HepG2 (cell line): ENCODE data around the gene PNPLA2. TPM values are rescaled to one million over a fixed set of nuclear protein-coding genes. Genes with fewer than 3 reads are reported as not detected.

Experiments used
- ATAC-seq: fragments of 200-7000 bp; cut with Tn5 transposase; 3 replicates; pipeline ENCODE4 v1.9.1; 2020; ENCODE audit warnings: mild to moderate bottlenecking, moderate library complexity
- BruUV-seq: library from RNA; stranded (reverse); fragments of 400-500 nt; replicated peaks from 2 replicates; lab custom pipeline; 2021; lab: Mats Ljungman, UMichigan
- CTCF ChIA-PET: fragments of 300-600 bp; formaldehyde crosslinking; extraction: SDS; loops from one replicate; lab custom pipeline; 2021; ENCODE audit warnings: low total read pairs, inconsistent platforms, low intra/inter-chr PET ratio; lab: Yijun Ruan, JAX
- POLR2A ChIA-PET: fragments of 350-600 bp; sonication (Branson Sonifier 250); formaldehyde crosslinking; loops from one replicate; lab custom pipeline; 2020; ENCODE audit warnings: antibody characterized with exemption, inconsistent platforms; lab: Yijun Ruan, JAX
- DNase-seq: peaks from one replicate; pipeline ENCODE4 v3.0.0-alpha.2; 2015; ENCODE audit warnings: low spot score
- FAIRE-seq: peaks from 3 replicates; lab custom pipeline; 2011; peaks lifted over from hg19 to GRCh38; lab: Jason Lieb, UNC
- H2AFZ ChIP-seq: one replicate; pipeline ENCODE4 v1.6.1; 2011; ENCODE audit warnings: low read length, inconsistent platforms
- H3K27ac ChIP-seq: fragments of 300-600 bp; 3 replicates; pipeline ENCODE4 v1.8.0; 2011; ENCODE audit warnings: mixed run types, mild to moderate bottlenecking, mixed read lengths, low read length, inconsistent platforms; ENCODE audit not compliant: insufficient read depth; ENCODE audit errors: extremely low read length
- H3K27me3 ChIP-seq, 2 experiments: fragments of 200-600 bp in 1 of 2; 2 replicates in 1 of 2; 3 replicates in 1 of 2; pipeline versions ENCODE4 v1.6.0 to v1.8.0; 2011; ENCODE audit warnings: low read length in 2 of 2, mild to moderate bottlenecking in 2 of 2, moderate library complexity in 2 of 2, inconsistent platforms in 1 of 2; ENCODE audit not compliant: insufficient read depth in 2 of 2, control insufficient read depth in 1 of 2
- H3K36me3 ChIP-seq, 2 experiments: fragments of 200-600 bp in 1 of 2; replicated peaks in 1 of 2; 2 replicates in 1 of 2; 3 replicates in 1 of 2; pipeline versions ENCODE4 v1.5.1 to v1.8.0; 2011; ENCODE audit warnings: low read length in 2 of 2, inconsistent platforms in 1 of 2; ENCODE audit not compliant: insufficient read depth in 2 of 2, control insufficient read depth in 1 of 2
- H3K4me1 ChIP-seq: 2 replicates; pipeline ENCODE4 v1.5.1; 2012; ENCODE audit warnings: low read length, inconsistent platforms; ENCODE audit not compliant: insufficient read depth
- H3K4me2 ChIP-seq: 2 replicates; pipeline ENCODE4 v1.6.0; 2011; ENCODE audit warnings: low read depth, low read length, inconsistent platforms
- H3K4me3 ChIP-seq, 3 experiments: fragments of 200-600 bp in 1 of 3; sonication (generic), shearing (Covaris generic) in 1 of 3; replicated peaks in 1 of 3; 2 replicates each; pipeline ENCODE4 v1.5.1; 2011 to 2016; ENCODE audit warnings: low read length in 3 of 3, inconsistent platforms in 2 of 3, low read depth in 2 of 3, mild to moderate bottlenecking in 2 of 3, control low read depth in 1 of 3, mixed read lengths in 1 of 3; ENCODE audit not compliant: insufficient read depth in 1 of 3
- H3K79me2 ChIP-seq: one replicate; pipeline ENCODE4 v1.6.1; 2011; ENCODE audit warnings: low read length, inconsistent platforms; ENCODE audit not compliant: insufficient read depth
- H3K9ac ChIP-seq: 2 replicates; pipeline ENCODE4 v1.6.0; 2011; ENCODE audit warnings: mild to moderate bottlenecking, low read depth, low read length, inconsistent platforms; ENCODE audit not compliant: insufficient read depth
- H3K9me3 ChIP-seq: 2 replicates; pipeline ENCODE4 v1.5.1; 2012; ENCODE audit warnings: mild to moderate bottlenecking, low read length
- H4K20me1 ChIP-seq: 2 replicates; pipeline ENCODE4 v1.6.0; 2011; ENCODE audit warnings: inconsistent platforms, mild to moderate bottlenecking, low read length, moderate library complexity; ENCODE audit not compliant: insufficient read depth
- ETV5 ChIP-seq: IDR thresholded peaks from 2 replicates; pipeline ENCODE4 v1.6.1; 2018; ENCODE audit warnings: missing biosample characterization, missing genetic modification reagents, inconsistent platforms, borderline replicate concordance
- HIVEP1 ChIP-seq: sonication (generic); formaldehyde crosslinking; IDR thresholded peaks from 2 replicates; pipeline ENCODE4 v1.4.0; 2020; ENCODE audit warnings: mild to moderate bottlenecking, missing genetic modification reagents
- KLF13 ChIP-seq: sonication (generic); formaldehyde crosslinking; IDR thresholded peaks from 2 replicates; pipeline ENCODE4 v1.4.0; 2020; ENCODE audit warnings: mild to moderate bottlenecking, missing genetic modification reagents
- NPAS2 ChIP-seq: sonication (generic); formaldehyde crosslinking; IDR thresholded peaks from 2 replicates; pipeline ENCODE4 v1.8.0; 2022; ENCODE audit warnings: mild to moderate bottlenecking, missing genetic modification reagents, borderline replicate concordance
- PHF21A ChIP-seq: sonication (generic); formaldehyde crosslinking; IDR thresholded peaks from 2 replicates; pipeline ENCODE4 v1.5.0; 2020; ENCODE audit warnings: mild to moderate bottlenecking, missing genetic modification reagents
- ZNF333 ChIP-seq: sonication (generic); formaldehyde crosslinking; IDR thresholded peaks from 2 replicates; pipeline ENCODE4 v1.4.0; 2020; ENCODE audit warnings: mild to moderate bottlenecking, missing genetic modification reagents, borderline replicate concordance
- WGBS: methylation state at CpG from one replicate; pipeline ENCODE4 v1.1.6; 2017; ENCODE audit warnings: low lambda C conversion rate; 5-methylcytosine and 5-hydroxymethylcytosine counted together
- in situ Hi-C: cut with HindIII; loops from 2 replicates; pipeline ENCODE4 v1.10.0; 2017; ENCODE audit warnings: low pct_unique_long_range_greater_than_20kb; ENCODE audit not compliant: extremely low pct_ligation_motif_present
- intact Hi-C: fragments of 100-400 bp; cut with micrococcal nuclease; formaldehyde crosslinking; loops from one replicate; pipeline ENCODE4 v1.10.0; 2022; ENCODE audit not compliant: unreplicated experiment
- polyA plus RNA-seq, 8 experiments: library from polyadenylated mRNA; depleted of rRNA in 3 of 8; stranded (reverse) in 7 of 8; unstranded in 1 of 8; fragments of >200 nt; fragmentation: Illumina TruSeq in 4 of 8; extraction: Trizol in 4 of 8; gene quantifications; 2 replicates each; pipeline versions ENCODE4 v1.2.1 to v1.2.3, GENCODE V29; 2011 to 2016; ENCODE audit warnings: low read depth in 4 of 8, missing spikeins in 1 of 8, mixed read lengths in 1 of 8; ENCODE audit not compliant: insufficient read depth in 1 of 8
- total RNA-seq, 5 experiments: library from RNA; depleted of rRNA; stranded (reverse); fragments of >200 nt; fragmentation: Illumina TruSeq; extraction: Trizol; gene quantifications; 2 replicates each; pipeline ENCODE4 v1.2.3, GENCODE V29; 2016; ENCODE audit warnings: low read depth in 1 of 5
- TF ChIP-seq, protein P1 (sequence below): sonication (generic); formaldehyde crosslinking; IDR thresholded peaks from 2 replicates; pipeline ENCODE4 v1.4.0; 2020; ENCODE audit warnings: missing genetic modification reagents
- TF ChIP-seq, protein P2 (sequence below): sonication (generic); formaldehyde crosslinking; IDR thresholded peaks from 2 replicates; pipeline ENCODE4 v1.4.0; 2020; ENCODE audit warnings: missing genetic modification reagents
- TF ChIP-seq, protein P3 (sequence below): sonication (generic); formaldehyde crosslinking; IDR thresholded peaks from 2 replicates; pipeline ENCODE4 v1.4.0; 2020; ENCODE audit warnings: mild to moderate bottlenecking, missing genetic modification reagents
- TF ChIP-seq, protein P4 (sequence below): sonication (generic); formaldehyde crosslinking; IDR thresholded peaks from 2 replicates; pipeline ENCODE4 v1.4.0; 2020; ENCODE audit warnings: missing genetic modification reagents
- TF ChIP-seq, protein P5 (sequence below): sonication (generic); formaldehyde crosslinking; IDR thresholded peaks from 2 replicates; pipeline ENCODE4 v1.4.0; 2020; ENCODE audit warnings: missing genetic modification reagents, mild to moderate bottlenecking, borderline replicate concordance

The PNPLA2 gene
- total and polyA plus RNA-seq, 2 of the 13 experiments (the other 11 are each of a cell fraction or from before 2014, with no cell fraction given) = 10.5 to 43.2 TPM

DNA sequence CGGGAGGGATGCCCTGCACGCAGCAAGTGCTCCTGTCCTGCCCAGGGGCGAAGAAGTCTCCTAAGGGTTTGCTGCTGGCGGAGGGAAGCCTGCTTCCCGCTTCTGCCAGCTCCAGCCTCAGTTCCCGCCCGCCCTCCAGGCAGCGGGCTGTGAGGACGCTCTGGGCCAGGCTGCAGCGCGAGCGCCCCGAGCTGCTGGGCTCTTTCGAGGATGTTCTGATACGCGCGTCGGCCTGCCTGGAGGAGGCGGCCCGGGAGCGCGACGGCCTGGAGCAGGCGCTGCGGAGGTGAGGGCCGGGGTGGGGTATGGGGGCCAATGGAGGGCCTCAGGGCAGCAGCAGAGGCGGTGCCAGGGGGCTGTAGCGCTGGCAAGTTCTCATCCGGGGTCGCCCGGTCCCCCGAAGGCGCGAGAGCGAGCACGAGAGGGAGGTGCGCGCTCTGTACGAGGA, 11.2 kb downstream of the PNPLA2 start:
- ChIA-PET POLR2A (interaction anchor here (2.4 to 16.1 kb wide), 3 partner anchors 11 to 21 kb away, joined by 18 to 264 read pairs (median 141); partner anchors contain the start of genes PNPLA2, POLR2L, RPLP2 and TSPAN4), CTCF (no interaction called here)
- Histone ChIP-seq H3K79me2 (peaks cover 11% of the 10 kb centered on the region), H3K27me3 (no peaks in the 10 kb centered on the region), H3K4me1 (peaks cover 83% of the 10 kb centered on the region), H3K9me3 (no peaks in the 10 kb centered on the region), H3K9ac (no peak overlapping the region), H4K20me1 (peaks cover 6% of the 10 kb centered on the region; the same call in 1 of the 2 replicates), H3K36me3 (peaks cover 0 to 4% of the 10 kb centered on the region in 2 experiments; a peak in 1 of 5 replicates), H2AFZ (no peak overlapping the region), H3K27ac (no peak overlapping the region), H3K4me2 (peak overlapping the region; percentile 78), H3K4me3 (peak overlapping the region in 2 of 3 experiments; percentile 23 to 75; a peak in 3 of 6 replicates)
- no TSS peak for BruUV-seq
- WGBS = 65% methylated on average over 18 of the region's 39 CpGs
- in situ Hi-C loops (no loop called here), intact Hi-C loops (no loop called here)
- FAIRE-seq (no peak), ATAC-seq (no peak), DNase-seq (no peak)
- TF ChIP-seq HIVEP1 (CRISPR knock-in tag) = 0 out of 2 replicates have a peak, but pooled peaks have one; percentile 6
- TF ChIP-seq, protein P1, sequence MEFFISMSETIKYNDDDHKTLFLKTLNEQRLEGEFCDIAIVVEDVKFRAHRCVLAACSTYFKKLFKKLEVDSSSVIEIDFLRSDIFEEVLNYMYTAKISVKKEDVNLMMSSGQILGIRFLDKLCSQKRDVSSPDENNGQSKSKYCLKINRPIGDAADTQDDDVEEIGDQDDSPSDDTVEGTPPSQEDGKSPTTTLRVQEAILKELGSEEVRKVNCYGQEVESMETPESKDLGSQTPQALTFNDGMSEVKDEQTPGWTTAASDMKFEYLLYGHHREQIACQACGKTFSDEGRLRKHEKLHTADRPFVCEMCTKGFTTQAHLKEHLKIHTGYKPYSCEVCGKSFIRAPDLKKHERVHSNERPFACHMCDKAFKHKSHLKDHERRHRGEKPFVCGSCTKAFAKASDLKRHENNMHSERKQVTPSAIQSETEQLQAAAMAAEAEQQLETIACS (CRISPR knock-in tag) = no peak
- TF ChIP-seq ETV5 (CRISPR knock-in tag) = no peak
- TF ChIP-seq ZNF333 (CRISPR knock-in tag) = peak; percentile 25; the same call in 1 of the 2 replicates
- TF ChIP-seq, protein P2, sequence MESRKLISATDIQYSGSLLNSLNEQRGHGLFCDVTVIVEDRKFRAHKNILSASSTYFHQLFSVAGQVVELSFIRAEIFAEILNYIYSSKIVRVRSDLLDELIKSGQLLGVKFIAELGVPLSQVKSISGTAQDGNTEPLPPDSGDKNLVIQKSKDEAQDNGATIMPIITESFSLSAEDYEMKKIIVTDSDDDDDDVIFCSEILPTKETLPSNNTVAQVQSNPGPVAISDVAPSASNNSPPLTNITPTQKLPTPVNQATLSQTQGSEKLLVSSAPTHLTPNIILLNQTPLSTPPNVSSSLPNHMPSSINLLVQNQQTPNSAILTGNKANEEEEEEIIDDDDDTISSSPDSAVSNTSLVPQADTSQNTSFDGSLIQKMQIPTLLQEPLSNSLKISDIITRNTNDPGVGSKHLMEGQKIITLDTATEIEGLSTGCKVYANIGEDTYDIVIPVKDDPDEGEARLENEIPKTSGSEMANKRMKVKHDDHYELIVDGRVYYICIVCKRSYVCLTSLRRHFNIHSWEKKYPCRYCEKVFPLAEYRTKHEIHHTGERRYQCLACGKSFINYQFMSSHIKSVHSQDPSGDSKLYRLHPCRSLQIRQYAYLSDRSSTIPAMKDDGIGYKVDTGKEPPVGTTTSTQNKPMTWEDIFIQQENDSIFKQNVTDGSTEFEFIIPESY (CRISPR knock-in tag) = peak; percentile 90
- TF ChIP-seq, protein P3, sequence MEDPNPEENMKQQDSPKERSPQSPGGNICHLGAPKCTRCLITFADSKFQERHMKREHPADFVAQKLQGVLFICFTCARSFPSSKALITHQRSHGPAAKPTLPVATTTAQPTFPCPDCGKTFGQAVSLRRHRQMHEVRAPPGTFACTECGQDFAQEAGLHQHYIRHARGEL (CRISPR knock-in tag) = peak; percentile 28; the same call in 1 of the 2 replicates
- TF ChIP-seq, protein P4, sequence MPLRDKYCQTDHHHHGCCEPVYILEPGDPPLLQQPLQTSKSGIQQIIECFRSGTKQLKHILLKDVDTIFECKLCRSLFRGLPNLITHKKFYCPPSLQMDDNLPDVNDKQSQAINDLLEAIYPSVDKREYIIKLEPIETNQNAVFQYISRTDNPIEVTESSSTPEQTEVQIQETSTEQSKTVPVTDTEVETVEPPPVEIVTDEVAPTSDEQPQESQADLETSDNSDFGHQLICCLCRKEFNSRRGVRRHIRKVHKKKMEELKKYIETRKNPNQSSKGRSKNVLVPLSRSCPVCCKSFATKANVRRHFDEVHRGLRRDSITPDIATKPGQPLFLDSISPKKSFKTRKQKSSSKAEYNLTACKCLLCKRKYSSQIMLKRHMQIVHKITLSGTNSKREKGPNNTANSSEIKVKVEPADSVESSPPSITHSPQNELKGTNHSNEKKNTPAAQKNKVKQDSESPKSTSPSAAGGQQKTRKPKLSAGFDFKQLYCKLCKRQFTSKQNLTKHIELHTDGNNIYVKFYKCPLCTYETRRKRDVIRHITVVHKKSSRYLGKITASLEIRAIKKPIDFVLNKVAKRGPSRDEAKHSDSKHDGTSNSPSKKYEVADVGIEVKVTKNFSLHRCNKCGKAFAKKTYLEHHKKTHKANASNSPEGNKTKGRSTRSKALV = no peak
- no peak for TF ChIP-seq KLF13 (CRISPR knock-in tag)
- TF ChIP-seq, protein P5, sequence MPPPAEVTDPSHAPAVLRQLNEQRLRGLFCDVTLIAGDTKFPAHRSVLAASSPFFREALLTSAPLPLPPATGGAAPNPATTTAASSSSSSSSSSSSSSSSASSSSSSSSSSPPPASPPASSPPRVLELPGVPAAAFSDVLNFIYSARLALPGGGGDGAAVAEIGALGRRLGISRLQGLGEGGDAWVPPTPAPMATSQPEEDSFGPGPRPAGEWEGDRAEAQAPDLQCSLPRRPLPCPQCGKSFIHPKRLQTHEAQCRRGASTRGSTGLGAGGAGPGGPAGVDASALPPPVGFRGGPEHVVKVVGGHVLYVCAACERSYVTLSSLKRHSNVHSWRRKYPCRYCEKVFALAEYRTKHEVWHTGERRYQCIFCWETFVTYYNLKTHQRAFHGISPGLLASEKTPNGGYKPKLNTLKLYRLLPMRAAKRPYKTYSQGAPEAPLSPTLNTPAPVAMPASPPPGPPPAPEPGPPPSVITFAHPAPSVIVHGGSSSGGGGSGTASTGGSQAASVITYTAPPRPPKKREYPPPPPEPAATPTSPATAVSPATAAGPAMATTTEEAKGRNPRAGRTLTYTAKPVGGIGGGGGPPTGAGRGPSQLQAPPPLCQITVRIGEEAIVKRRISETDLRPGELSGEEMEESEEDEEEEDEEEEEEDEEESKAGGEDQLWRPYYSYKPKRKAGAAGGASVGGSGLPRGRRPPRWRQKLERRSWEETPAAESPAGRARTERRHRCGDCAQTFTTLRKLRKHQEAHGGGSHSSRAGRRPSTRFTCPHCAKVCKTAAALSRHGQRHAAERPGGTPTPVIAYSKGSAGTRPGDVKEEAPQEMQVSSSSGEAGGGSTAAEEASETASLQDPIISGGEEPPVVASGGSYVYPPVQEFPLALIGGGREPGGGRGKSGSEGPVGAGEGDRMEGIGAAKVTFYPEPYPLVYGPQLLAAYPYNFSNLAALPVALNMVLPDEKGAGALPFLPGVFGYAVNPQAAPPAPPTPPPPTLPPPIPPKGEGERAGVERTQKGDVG = 0 out of 2 replicates have a peak, but pooled peaks have one; percentile 24
- 0 out of 2 replicates have a peak, but pooled peaks have one; percentile 4 for TF ChIP-seq PHF21A (CRISPR knock-in tag)
- no peak for TF ChIP-seq NPAS2 (CRISPR knock-in tag)
